Epithelial cell of proximal tubule (primary cell): ENCODE results near the gene ZCCHC24. TPM values are rescaled to one million over a fixed set of nuclear protein-coding genes. Genes with fewer than 3 reads are reported as not detected.

Source experiments
- DNase-seq: peaks from one replicate; pipeline ENCODE4 v3.0.0-alpha.2; 2011; ENCODE audit warnings: low read depth
- H3K4me3 ChIP-seq: 2 replicates; pipeline ENCODE4 v1.5.1; 2011; ENCODE audit warnings: low read depth, mild to moderate bottlenecking, low read length
- CTCF ChIP-seq: conservative IDR thresholded peaks from 2 replicates; pipeline ENCODE4 v1.5.1; 2012; ENCODE audit warnings: low read depth, mild to moderate bottlenecking, low read length
- total RNA-seq: library from RNA; depleted of rRNA; stranded (reverse); fragments of >200 nt; gene quantifications from 2 replicates; pipeline ENCODE4 v1.2.3, GENCODE V29; 2015

The ZCCHC24 gene
- total RNA-seq, 1 donor from 2014 or later, result 4.7 TPM

GRCh38 chr10:79380946-79381721 lies 64.3 kb downstream of the ZCCHC24 start:
- no peak overlapping the region for H3K4me3 ChIP-seq
- DNase-seq, result no peak
- no peak for TF ChIP-seq CTCF

- no peak for TF ChIP-seq CTCF
- DNase-seq, result no peak
- no peak overlapping the region for H3K4me3 ChIP-seq
These were observed 65.1 kb downstream of the ZCCHC24 start for GRCh38 chr10:79380125-79380945.

- no peak overlapping the region for H3K4me3 ChIP-seq
- no peak for DNase-seq
- no peak for TF ChIP-seq CTCF
These were observed 65.8 kb downstream of the ZCCHC24 start for GRCh38 chr10:79379512-79380124.

- TF ChIP-seq CTCF, result no peak
- no peak for DNase-seq
- H3K4me3 ChIP-seq, result no peak overlapping the region
These were observed 66.5 kb downstream of the ZCCHC24 start for GRCh38 chr10:79378647-79379511.

- no peak for TF ChIP-seq CTCF
- no peak for DNase-seq
- no peak overlapping the region for H3K4me3 ChIP-seq
These were observed 67.1 kb downstream of the ZCCHC24 start for GRCh38 chr10:79378383-79378646.

- no peak for TF ChIP-seq CTCF
- no peak overlapping the region for H3K4me3 ChIP-seq
- no peak for DNase-seq
These were observed 67.7 kb downstream of the ZCCHC24 start for GRCh38 chr10:79377557-79378382.
